CD8-positive, alpha-beta memory T cell (primary cell): ENCODE data around the gene C19orf67. TPM values are rescaled to one million over a fixed set of nuclear protein-coding genes. Genes with fewer than 3 reads are reported as not detected.

Experiments
- CTCF ChIA-PET: fragments of 350-600 bp; sonication (Branson Sonifier 250); formaldehyde crosslinking; loops from one replicate; lab custom pipeline; 2021; ENCODE audit warnings: antibody characterized with exemption; lab: Charles Lee
- POLR2A ChIA-PET: fragments of 350-600 bp; sonication (Branson Sonifier 250); formaldehyde crosslinking; loops from one replicate; lab custom pipeline; 2021; ENCODE audit warnings: antibody characterized with exemption; lab: Charles Lee
- DNase-seq, 5 donors: peaks; one replicate each; pipeline versions ENCODE4 v3.0.0 to v3.0.0-alpha.2; 2020 to 2022; ENCODE audit warnings: mixed read lengths in 1 of 5
- H3K27ac ChIP-seq: one replicate; pipeline ENCODE4 v1.7.0; 2013; ENCODE audit warnings: low read depth, mild to moderate bottlenecking, low read length, moderate library complexity
- H3K27me3 ChIP-seq: 2 replicates; pipeline ENCODE4 v1.7.0; 2013; ENCODE audit warnings: low read length, mild to moderate bottlenecking; ENCODE audit not compliant: insufficient read depth, poor library complexity, severe bottlenecking
- H3K36me3 ChIP-seq: 2 replicates; pipeline ENCODE4 v1.7.0; 2013; ENCODE audit warnings: mild to moderate bottlenecking, low read length, moderate library complexity; ENCODE audit not compliant: insufficient read depth
- H3K4me1 ChIP-seq: 2 replicates; pipeline ENCODE4 v1.7.0; 2013; ENCODE audit warnings: mild to moderate bottlenecking, low read length, moderate library complexity; ENCODE audit not compliant: insufficient read depth
- H3K4me3 ChIP-seq: 2 replicates; pipeline ENCODE4 v1.7.0; 2013; ENCODE audit warnings: mild to moderate bottlenecking, low read length
- H3K9me3 ChIP-seq: 2 replicates; pipeline ENCODE4 v1.7.0; 2013; ENCODE audit warnings: mild to moderate bottlenecking, low read length
- H3K27ac Mint-ChIP-seq, 8 donors: one replicate each; pipeline ENCODE4 v1.8.0; 2020 to 2021; ENCODE audit warnings: mixed read lengths in 8 of 8, mild to moderate bottlenecking in 6 of 8, inconsistent platforms in 3 of 8, moderate library complexity in 3 of 8
- H3K27me3 Mint-ChIP-seq, 2 donors: one replicate each; pipeline ENCODE4 v1.8.0; 2020 to 2021; ENCODE audit warnings: mixed read lengths in 2 of 2, mild to moderate bottlenecking in 1 of 2, moderate library complexity in 1 of 2
- H3K36me3 Mint-ChIP-seq, 3 donors: one replicate each; pipeline ENCODE4 v1.8.0; 2020 to 2021; ENCODE audit warnings: mixed read lengths in 3 of 3, inconsistent platforms in 1 of 3, mild to moderate bottlenecking in 1 of 3
- H3K4me1 Mint-ChIP-seq, 3 donors: one replicate each; pipeline ENCODE4 v1.8.0; 2020 to 2021; ENCODE audit warnings: mixed read lengths in 3 of 3, inconsistent platforms in 1 of 3, mild to moderate bottlenecking in 1 of 3
- H3K4me3 Mint-ChIP-seq, 7 donors: one replicate each; pipeline ENCODE4 v1.8.0; 2020 to 2021; ENCODE audit warnings: mixed read lengths in 7 of 7, mild to moderate bottlenecking in 6 of 7, moderate library complexity in 4 of 7, inconsistent platforms in 2 of 7
- H3K9me3 Mint-ChIP-seq, 5 donors: one replicate each; pipeline ENCODE4 v1.8.0; 2020 to 2022; ENCODE audit warnings: mixed read lengths in 5 of 5, mild to moderate bottlenecking in 3 of 5, moderate library complexity in 2 of 5, inconsistent platforms in 1 of 5
- polyA plus RNA-seq: library from polyadenylated mRNA; unstranded; fragments of 300-500 nt; fragmentation: Illumina TruSeq; gene quantifications from one replicate; pipeline ENCODE4 v1.2.3, GENCODE V29; 2021
- total RNA-seq, 2 experiments: library from RNA; stranded (reverse); gene quantifications; one replicate each; pipeline ENCODE4 v1.2.3, GENCODE V29; 2021

The C19orf67 gene
- total and polyA plus RNA-seq, 3 experiments from 2014 or later = 0.42 TPM; not detected in 2

DNA sequence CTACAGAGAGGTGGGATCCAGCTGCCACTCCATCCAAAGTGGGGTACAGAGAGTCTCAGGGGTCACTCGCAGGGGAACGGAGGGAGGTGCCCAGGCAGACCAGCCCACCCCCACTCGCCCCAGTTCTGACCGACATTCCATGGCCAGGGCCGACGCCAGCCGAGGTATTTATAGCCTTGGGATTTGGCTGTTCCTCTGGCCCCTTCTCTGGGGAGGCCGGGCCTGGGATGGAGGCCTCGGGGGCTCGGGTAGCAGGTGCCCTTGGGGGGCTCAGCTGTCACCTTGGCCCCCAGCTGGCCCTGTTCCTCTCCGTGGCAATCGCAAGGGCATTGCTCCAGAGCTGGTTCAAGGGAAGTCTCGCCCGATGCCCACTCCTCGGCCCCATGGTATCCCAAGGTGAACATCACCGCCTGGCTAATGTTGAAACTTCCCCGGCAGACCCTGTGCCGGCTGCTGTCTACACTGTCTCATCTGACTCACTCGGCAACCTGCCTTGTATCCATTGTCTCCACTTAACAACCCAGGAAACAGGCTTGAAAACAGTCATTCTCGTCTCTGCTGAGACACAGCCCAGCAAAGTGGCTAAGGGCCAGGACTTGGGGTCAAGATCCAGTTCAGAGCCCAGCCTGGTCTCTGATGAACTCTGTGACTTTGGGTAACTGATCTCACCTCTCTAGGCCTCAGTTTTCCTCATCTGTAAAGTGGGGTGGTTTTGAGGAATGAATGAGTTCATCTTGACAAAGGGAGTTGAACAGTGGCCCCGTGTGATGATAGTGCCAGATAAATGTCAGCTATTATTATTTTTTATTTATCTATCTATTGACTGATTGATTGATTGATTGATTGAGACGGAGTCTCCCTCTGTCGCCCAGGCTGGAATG, 22.2 kb upstream of the C19orf67 start:
- no peaks in the 10 kb centered on the region for H3K9me3 ChIP-seq
- Mint-ChIP-seq H3K4me1 (peaks cover 0 to 16% (median 1%) of the 10 kb centered on the region in 3 donors), H3K4me3 (no peak overlapping the region), H3K9me3 (no peaks in the 10 kb centered on the region), H3K27ac (peak overlapping the region in 1 of 8 donors; percentile 58), H3K36me3 (peaks cover 0 to 35% (median 3%) of the 10 kb centered on the region in 3 donors), H3K27me3 (no peaks in the 10 kb centered on the region)
- peaks cover 5% of the 10 kb centered on the region for H3K4me1 ChIP-seq
- no peaks in the 10 kb centered on the region for H3K36me3 ChIP-seq
- no peak for DNase-seq
- no peak overlapping the region for H3K27ac ChIP-seq
- CTCF ChIA-PET = interaction anchor here (1.0 kb wide), 1 partner anchor 12 kb away, joined by 3 read pairs; no protein-coding TSS in a partner anchor
- POLR2A ChIA-PET = no interaction called here
- no peak overlapping the region for H3K4me3 ChIP-seq
- H3K27me3 ChIP-seq = no peaks in the 10 kb centered on the region

DNA sequence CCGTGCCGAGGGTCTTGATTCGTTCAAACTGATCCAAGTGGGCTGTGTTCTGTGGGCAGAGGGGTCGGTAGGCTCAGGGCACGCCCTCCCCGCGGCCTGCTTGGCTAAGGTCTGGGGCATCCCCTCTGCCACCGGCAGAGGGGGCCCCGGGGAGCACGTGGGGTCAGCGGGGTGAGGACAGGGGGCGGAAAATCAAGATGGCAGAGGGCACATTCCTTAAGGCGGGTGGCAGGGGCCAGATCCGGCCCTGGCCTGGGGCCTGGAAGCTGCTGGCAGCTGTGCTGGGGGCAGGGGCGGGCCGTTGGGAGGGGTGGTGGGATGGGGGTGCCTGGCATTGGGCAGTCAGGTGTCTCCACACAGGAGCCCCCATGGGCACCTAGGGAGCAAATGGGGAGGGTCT, 21.3 kb upstream of the C19orf67 start:
- CTCF ChIA-PET = interaction anchor here (1.0 kb wide), 1 partner anchor 11 kb away, joined by 3 read pairs; no protein-coding TSS in a partner anchor
- peaks cover 0 to 44% (median 3%) of the 10 kb centered on the region in 3 donors for H3K36me3 Mint-ChIP-seq

GRCh38 chr19:14105680-14106079, 20.1 kb upstream of the C19orf67 start:
- no peaks in the 10 kb centered on the region for H3K27me3 Mint-ChIP-seq
- H3K27ac Mint-ChIP-seq = peak overlapping the region in 1 of 8 donors; percentile 33
- H3K4me1 Mint-ChIP-seq = peaks cover 0 to 3% (median 0%) of the 10 kb centered on the region in 3 donors
- ChIA-PET POLR2A (interaction anchor here (0.5 to 0.7 kb wide), 3 partner anchors 10 to 219 kb away, joined by 3 to 5 read pairs (median 3); partner anchors contain the start of gene ASF1B), CTCF (interaction anchor here (1.2 kb wide), 1 partner anchor 12 kb away, joined by 3 read pairs; the partner anchor contains the start of gene PRKACA)
- Histone ChIP-seq H3K9me3 (no peaks in the 10 kb centered on the region), H3K36me3 (peaks cover 9% of the 10 kb centered on the region), H3K27me3 (no peaks in the 10 kb centered on the region), H3K4me3 (no peak overlapping the region), H3K4me1 (no peaks in the 10 kb centered on the region), H3K27ac (no peak overlapping the region)
- H3K36me3 Mint-ChIP-seq = peaks cover 3 to 51% (median 6%) of the 10 kb centered on the region in 3 donors
- no peaks in the 10 kb centered on the region for H3K9me3 Mint-ChIP-seq
- no peak overlapping the region for H3K4me3 Mint-ChIP-seq
- no peak for DNase-seq

More for the DNA sequence above, 21.3 kb upstream of the C19orf67 start:
- H3K4me1 ChIP-seq = peaks cover 4% of the 10 kb centered on the region
- peaks cover 8% of the 10 kb centered on the region for H3K36me3 ChIP-seq
- no peak for DNase-seq
- H3K4me1 Mint-ChIP-seq = peaks cover 0 to 8% (median 1%) of the 10 kb centered on the region in 3 donors
- no peak overlapping the region for H3K4me3 ChIP-seq
- H3K27ac ChIP-seq = no peak overlapping the region
- peak overlapping the region in 1 of 8 donors; percentile 57 for H3K27ac Mint-ChIP-seq
- H3K9me3 ChIP-seq = no peaks in the 10 kb centered on the region
- POLR2A ChIA-PET = no interaction called here
- no peaks in the 10 kb centered on the region for H3K27me3 ChIP-seq
- no peaks in the 10 kb centered on the region for H3K27me3 Mint-ChIP-seq
- no peak overlapping the region for H3K4me3 Mint-ChIP-seq
- no peaks in the 10 kb centered on the region for H3K9me3 Mint-ChIP-seq

GRCh38 chr19:14103310-14103709, 17.7 kb upstream of the C19orf67 start:
- no peaks in the 10 kb centered on the region for H3K9me3 ChIP-seq
- peaks cover 11% of the 10 kb centered on the region for H3K36me3 ChIP-seq
- Mint-ChIP-seq H3K4me1 (no peaks in the 10 kb centered on the region), H3K9me3 (no peaks in the 10 kb centered on the region), H3K27me3 (no peaks in the 10 kb centered on the region), H3K4me3 (no peak overlapping the region), H3K27ac (no peak overlapping the region), H3K36me3 (peaks cover 5 to 53% (median 6%) of the 10 kb centered on the region in 3 donors)
- H3K27ac ChIP-seq = no peak overlapping the region
- no peaks in the 10 kb centered on the region for H3K4me1 ChIP-seq
- POLR2A ChIA-PET = no interaction called here
- CTCF ChIA-PET = interaction anchor here (1.5 kb wide), 1 partner anchor 33 kb away, joined by 4 read pairs; the partner anchor contains the start of gene ASF1B
- DNase-seq = no peak
- H3K4me3 ChIP-seq = no peak overlapping the region
- H3K27me3 ChIP-seq = no peaks in the 10 kb centered on the region

- H3K4me3 ChIP-seq = no peak overlapping the region
- no peak overlapping the region for H3K27ac Mint-ChIP-seq
- H3K4me3 Mint-ChIP-seq = no peak overlapping the region
- H3K36me3 Mint-ChIP-seq = peaks cover 5 to 54% (median 6%) of the 10 kb centered on the region in 3 donors
- CTCF ChIA-PET = interaction anchor here (1.5 kb wide), 1 partner anchor 34 kb away, joined by 4 read pairs; the partner anchor contains the start of gene ASF1B
- no peak for DNase-seq
- no peaks in the 10 kb centered on the region for H3K9me3 ChIP-seq
- no peaks in the 10 kb centered on the region for H3K27me3 ChIP-seq
- no peak overlapping the region for H3K27ac ChIP-seq
- no peaks in the 10 kb centered on the region for H3K4me1 ChIP-seq
- H3K27me3 Mint-ChIP-seq = no peaks in the 10 kb centered on the region
- POLR2A ChIA-PET = no interaction called here
- peaks cover 11% of the 10 kb centered on the region for H3K36me3 ChIP-seq
- H3K4me1 Mint-ChIP-seq = no peaks in the 10 kb centered on the region
- no peaks in the 10 kb centered on the region for H3K9me3 Mint-ChIP-seq
These were observed 17.2 kb upstream of the C19orf67 start for GRCh38 chr19:14102756-14103155.

DNA sequence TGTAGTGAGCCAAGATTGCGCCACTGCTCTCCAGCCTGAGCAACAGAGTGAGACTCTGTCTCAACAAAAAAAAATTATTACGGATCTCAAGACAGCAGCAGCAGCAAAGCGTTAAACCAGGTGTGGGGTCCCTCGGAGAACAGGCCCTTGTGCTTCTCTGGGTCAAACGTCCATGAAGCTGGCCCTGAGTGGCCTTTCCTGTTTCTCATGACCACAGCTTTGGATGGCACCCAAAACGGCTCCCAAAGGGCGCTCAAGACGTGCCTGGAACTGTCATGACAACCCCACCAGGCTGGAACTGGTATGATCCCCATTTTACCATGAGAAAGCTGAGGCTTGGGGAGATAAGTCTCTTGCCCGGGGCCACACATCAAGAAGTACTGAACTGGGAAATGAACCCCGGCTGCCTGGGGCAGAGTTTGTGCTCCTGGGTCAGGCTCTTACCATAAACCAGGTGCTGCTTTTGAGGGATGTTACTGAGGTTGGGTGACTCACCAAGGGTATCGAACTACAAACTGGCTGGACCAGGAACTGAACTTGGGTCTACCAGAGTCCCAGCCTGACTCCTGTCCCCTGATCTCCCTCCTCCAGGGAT, 16.6 kb upstream of the C19orf67 start:
- Mint-ChIP-seq H3K27me3 (no peaks in the 10 kb centered on the region), H3K9me3 (no peaks in the 10 kb centered on the region), H3K27ac (peak overlapping the region in 1 of 8 donors; percentile 17), H3K4me1 (no peaks in the 10 kb centered on the region), H3K4me3 (no peak overlapping the region), H3K36me3 (peaks cover 5 to 58% (median 6%) of the 10 kb centered on the region in 3 donors)
- no peak overlapping the region for H3K27ac ChIP-seq
- no peaks in the 10 kb centered on the region for H3K27me3 ChIP-seq
- ChIA-PET CTCF (interaction anchor here (1.5 kb wide), 1 partner anchor 35 kb away, joined by 4 read pairs; the partner anchor contains the start of gene ASF1B), POLR2A (no interaction called here)
- H3K4me1 ChIP-seq = no peaks in the 10 kb centered on the region
- H3K4me3 ChIP-seq = no peak overlapping the region
- no peaks in the 10 kb centered on the region for H3K9me3 ChIP-seq
- H3K36me3 ChIP-seq = peaks cover 11% of the 10 kb centered on the region
- DNase-seq = no peak

GRCh38 chr19:14101003-14101545, 15.5 kb upstream of the C19orf67 start:
- no peaks in the 10 kb centered on the region for H3K4me1 ChIP-seq
- peaks cover 11% of the 10 kb centered on the region for H3K36me3 ChIP-seq
- H3K4me3 ChIP-seq = no peak overlapping the region
- H3K27me3 ChIP-seq = no peaks in the 10 kb centered on the region
- H3K27ac ChIP-seq = no peak overlapping the region
- Mint-ChIP-seq H3K27ac (no peak overlapping the region), H3K9me3 (no peaks in the 10 kb centered on the region), H3K27me3 (no peaks in the 10 kb centered on the region), H3K4me3 (no peak overlapping the region), H3K36me3 (peaks cover 5 to 57% (median 9%) of the 10 kb centered on the region in 3 donors), H3K4me1 (no peaks in the 10 kb centered on the region)
- DNase-seq = no peak
- no peaks in the 10 kb centered on the region for H3K9me3 ChIP-seq
- POLR2A ChIA-PET = no interaction called here
- CTCF ChIA-PET = no interaction called here
